ENCODE data around the gene EBLN1. TPM values are rescaled to one million over a fixed set of nuclear protein-coding genes. Genes with fewer than 3 reads are reported as not detected.

The EBLN1 gene
- total RNA-seq, 1 experiment from 2014 or later: not detected

DNA sequence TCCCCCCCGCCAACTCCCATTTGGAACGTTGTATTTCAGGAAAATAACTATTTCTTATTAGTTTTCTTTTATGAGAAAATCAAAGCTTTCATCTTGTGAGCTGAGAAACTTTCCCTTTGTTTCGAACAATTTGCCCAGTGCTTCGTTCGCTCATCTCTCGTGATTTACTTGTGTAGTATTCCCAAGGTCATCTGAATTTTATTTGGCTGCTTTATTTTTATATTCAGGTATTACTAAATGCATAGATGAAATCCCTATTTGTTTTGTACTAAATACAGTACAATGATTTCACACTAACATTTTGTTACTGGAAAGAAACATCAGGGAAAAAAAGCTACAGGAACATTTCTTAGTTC lies 12.0 kb upstream of the EBLN1 start:
- H3K27ac ChIP-seq: 0 out of 2 replicates have a peak overlapping the region, but pooled peaks have one; percentile 5
- CTCF ChIA-PET: interaction anchor here (0.6 kb wide), 1 partner anchor 213 kb away, joined by 3 read pairs; no protein-coding TSS in a partner anchor
- POLR2A ChIA-PET (ENCODE audit: unreplicated experiment): interaction anchor here (0.7 kb wide), 1 partner anchor 87 kb away, joined by 3 read pairs; the partner anchor contains the start of gene COMMD3
- H3K9me3 ChIP-seq (ENCODE audit: insufficient read depth, low read depth): no peaks in the 10 kb centered on the region
- no peaks in the 10 kb centered on the region for H3K27me3 ChIP-seq (ENCODE audit: insufficient read depth, low read depth)
- H2AFZ ChIP-seq: peak overlapping the region; percentile 90
- DNase-seq: no peak
- peak overlapping the region; percentile 82 for H3K4me3 ChIP-seq
- no TSS peak for BruUV-seq (replicated peaks)
- H3F3A ChIP-seq (ENCODE audit: insufficient read depth, low read depth): 0 out of 2 replicates have a peak, but pooled peaks cover 5% of the 10 kb centered on the region
- peak overlapping the region; percentile 81 for H3K4me2 ChIP-seq
- H3K36me3 ChIP-seq (ENCODE audit: low read depth): no peaks in the 10 kb centered on the region
- no peaks in the 10 kb centered on the region for H3K9me2 ChIP-seq (ENCODE audit: insufficient read depth)
- no peaks in the 10 kb centered on the region for H3K79me2 ChIP-seq (ENCODE audit: low read depth)
- H4K20me1 ChIP-seq (ENCODE audit: insufficient read depth): no peaks in the 10 kb centered on the region
- peaks cover 12% of the 10 kb centered on the region for H3K4me1 ChIP-seq (replicated peaks; ENCODE audit: insufficient read depth)
- TF ChIP-seq CTCF (conservative IDR thresholded peaks at IDR 0.05) (no peak), EZH2 (IDR thresholded peaks at IDR 0.05; ENCODE audit: low read depth) (no peak)
- intact Hi-C loops (cut with micrococcal nuclease; ENCODE audit: unreplicated experiment): loop anchor here (1.0 to 5.0 kb wide), 5 partner anchors 17 to 227 kb away; partner anchors contain the start of gene DNAJC1

DNA sequence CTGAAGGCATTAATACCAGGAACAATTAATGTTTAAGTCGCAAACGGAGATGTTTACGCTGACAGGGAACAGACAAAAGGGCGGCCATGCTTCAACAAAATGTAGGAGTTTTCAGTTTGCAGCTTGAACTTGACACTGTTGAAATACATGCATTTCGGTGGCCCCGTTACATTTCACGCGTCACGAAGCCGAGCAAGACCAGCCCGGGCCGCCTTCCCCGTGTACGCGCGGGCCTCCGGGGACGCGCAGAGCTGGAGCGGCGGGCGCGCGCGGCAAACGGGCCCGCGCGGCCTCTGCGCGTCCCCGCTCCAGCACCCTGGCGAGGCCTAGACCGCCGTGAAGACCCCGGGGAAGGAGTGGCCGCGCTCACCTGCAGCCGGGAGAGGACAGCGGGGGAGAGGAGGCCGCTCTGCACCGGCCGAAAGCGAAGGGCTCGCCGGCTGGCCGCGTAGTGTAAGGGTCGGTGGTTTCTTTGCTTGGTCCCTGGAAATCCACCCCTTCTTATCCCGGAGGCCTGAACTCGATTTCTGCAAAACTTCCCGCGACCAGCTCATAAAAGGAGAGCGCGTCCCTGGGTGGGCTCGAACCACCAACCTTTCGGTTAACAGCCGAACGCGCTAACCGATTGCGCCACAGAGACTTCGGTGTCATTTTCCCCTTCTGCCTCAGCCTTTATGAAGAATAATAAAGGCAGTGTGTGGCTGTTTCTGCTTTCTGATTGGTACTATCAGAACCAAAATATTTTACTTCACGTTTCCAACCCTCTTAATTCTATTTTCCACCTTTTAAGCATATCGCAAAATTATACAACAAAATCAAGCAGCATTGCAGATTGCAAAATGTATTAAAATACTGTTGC lies 11.4 kb upstream of the EBLN1 start:
- peak overlapping the region; percentile 81 for H3K4me2 ChIP-seq
- intact Hi-C loops (cut with micrococcal nuclease; ENCODE audit: unreplicated experiment): loop anchor here (1.0 to 5.0 kb wide), 5 partner anchors 17 to 226 kb away; partner anchors contain the start of gene DNAJC1
- peak; percentile 61 to 88 for DNase-seq
- peaks cover 12% of the 10 kb centered on the region for H3K4me1 ChIP-seq (replicated peaks; ENCODE audit: insufficient read depth)
- ChIA-PET CTCF (interaction anchor here (0.6 kb wide), 1 partner anchor 212 kb away, joined by 3 read pairs; no protein-coding TSS in a partner anchor), POLR2A (ENCODE audit: unreplicated experiment) (interaction anchor here (0.6 to 0.9 kb wide), 3 partner anchors 87 to 355 kb away, joined by 3 to 22 read pairs (median 4); partner anchors contain the start of gene COMMD3)
- H3K27ac ChIP-seq: 0 out of 2 replicates have a peak overlapping the region, but pooled peaks have one; percentile 5
- peak overlapping the region; percentile 90 for H2AFZ ChIP-seq
- 0 out of 2 replicates have a peak, but pooled peaks cover 5% of the 10 kb centered on the region for H3F3A ChIP-seq (ENCODE audit: insufficient read depth, low read depth)
- TSS peak; percentile 33 for BruUV-seq (replicated peaks)
- H3K27me3 ChIP-seq (ENCODE audit: insufficient read depth, low read depth): no peaks in the 10 kb centered on the region
- no peaks in the 10 kb centered on the region for H3K79me2 ChIP-seq (ENCODE audit: low read depth)
- H3K9me2 ChIP-seq (ENCODE audit: insufficient read depth): no peaks in the 10 kb centered on the region
- TF ChIP-seq CTCF (conservative IDR thresholded peaks at IDR 0.05) (no peak), EZH2 (IDR thresholded peaks at IDR 0.05; ENCODE audit: low read depth) (no peak)
- H3K9me3 ChIP-seq (ENCODE audit: insufficient read depth, low read depth): no peaks in the 10 kb centered on the region
- H4K20me1 ChIP-seq (ENCODE audit: insufficient read depth): no peaks in the 10 kb centered on the region
- H3K4me3 ChIP-seq: peak overlapping the region; percentile 82
- no peaks in the 10 kb centered on the region for H3K36me3 ChIP-seq (ENCODE audit: low read depth)

DNA sequence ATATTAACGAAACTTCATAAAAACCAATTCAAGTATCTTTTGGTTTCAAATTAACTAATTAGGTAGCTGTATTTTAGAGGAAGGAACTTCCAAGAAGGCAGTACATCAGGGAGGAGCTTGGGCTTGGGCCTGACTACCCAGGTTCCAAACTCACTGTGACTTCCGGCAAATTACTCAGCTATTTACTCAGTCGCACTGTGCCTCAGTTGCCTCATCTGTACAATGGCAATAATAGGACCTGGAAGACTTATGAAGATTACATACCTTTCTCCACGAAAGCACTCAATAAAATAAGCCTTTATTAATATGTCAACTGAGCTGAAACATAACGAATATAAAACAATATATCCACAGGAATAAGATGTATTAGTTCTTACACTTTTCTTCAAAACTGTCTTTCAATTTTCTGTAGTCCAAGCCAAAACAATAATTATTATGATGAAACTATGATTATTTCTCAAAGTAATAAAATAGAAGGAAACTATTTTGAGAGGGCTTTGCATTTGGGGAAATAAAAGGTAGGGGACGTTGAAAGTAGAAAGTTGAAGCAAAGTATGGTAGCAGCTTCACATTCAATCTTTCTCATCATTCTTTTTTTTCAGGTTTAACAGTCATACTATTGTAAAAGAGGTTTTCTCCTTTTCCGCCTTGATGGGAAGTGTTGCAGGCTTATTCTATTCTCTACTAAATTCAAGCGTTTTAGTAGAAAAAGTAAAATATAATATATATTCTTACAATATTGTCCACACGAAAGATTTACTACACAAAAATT lies 10.5 kb upstream of the EBLN1 start:
- peak overlapping the region; percentile 82 for H3K4me3 ChIP-seq
- H3K27ac ChIP-seq: no peak overlapping the region
- BruUV-seq (replicated peaks): no TSS peak
- H3K9me2 ChIP-seq (ENCODE audit: insufficient read depth): no peaks in the 10 kb centered on the region
- no peak for DNase-seq
- POLR2A ChIA-PET (ENCODE audit: unreplicated experiment): interaction anchor here (0.6 to 0.9 kb wide), 3 partner anchors 94 to 354 kb away, joined by 4 to 22 read pairs (median 6); partner anchors contain the start of gene DNAJC1
- intact Hi-C loops (cut with micrococcal nuclease; ENCODE audit: unreplicated experiment): loop anchor here (2.0 to 5.0 kb wide), 2 partner anchors 199 to 226 kb away; partner anchors contain the start of gene DNAJC1
- no peaks in the 10 kb centered on the region for H3K27me3 ChIP-seq (ENCODE audit: insufficient read depth, low read depth)
- no peaks in the 10 kb centered on the region for H4K20me1 ChIP-seq (ENCODE audit: insufficient read depth)
- no peaks in the 10 kb centered on the region for H3K79me2 ChIP-seq (ENCODE audit: low read depth)
- peak overlapping the region; percentile 81 for H3K4me2 ChIP-seq
- H3K4me1 ChIP-seq (replicated peaks; ENCODE audit: insufficient read depth): peaks cover 12% of the 10 kb centered on the region
- H3K36me3 ChIP-seq (ENCODE audit: low read depth): no peaks in the 10 kb centered on the region
- CTCF ChIA-PET: no interaction called here
- TF ChIP-seq CTCF (conservative IDR thresholded peaks at IDR 0.05) (no peak), EZH2 (IDR thresholded peaks at IDR 0.05; ENCODE audit: low read depth) (no peak)
- peak overlapping the region; percentile 66 for H2AFZ ChIP-seq
- H3K9me3 ChIP-seq (ENCODE audit: insufficient read depth, low read depth): no peaks in the 10 kb centered on the region
- 0 out of 2 replicates have a peak, but pooled peaks cover 5% of the 10 kb centered on the region for H3F3A ChIP-seq (ENCODE audit: insufficient read depth, low read depth)
